ENCODE results near the gene DNAJB13. TPM values are rescaled to one million over a fixed set of nuclear protein-coding genes. Genes with fewer than 3 reads are reported as not detected.

The DNAJB13 gene
- total and polyA plus RNA-seq, 2 of the 4 experiments (the other 2 are of a cell fraction), result 0.18 to 0.48 TPM

DNA sequence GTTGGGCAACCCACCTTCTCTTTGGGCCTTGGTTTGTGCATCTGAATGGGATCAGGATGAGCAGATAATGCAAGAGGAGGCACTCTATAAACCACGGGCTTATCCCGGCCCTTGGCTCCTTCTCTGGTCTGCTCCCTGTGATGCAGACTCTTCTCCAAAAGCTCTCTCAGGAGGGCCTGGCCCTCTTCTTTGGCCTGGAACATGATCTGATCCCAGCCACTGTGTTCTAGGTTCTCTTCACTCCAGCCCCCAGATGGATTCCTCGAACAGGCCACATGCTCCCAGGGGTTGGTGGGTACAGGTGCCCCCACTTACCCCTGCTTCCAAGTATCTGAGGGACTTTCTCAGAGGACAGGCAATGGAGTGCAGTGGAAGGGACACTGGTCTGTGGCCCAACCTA, 66.8 kb downstream of the DNAJB13 start:
- H4K20me1 ChIP-seq (ENCODE audit: insufficient read depth, low read length), result peaks cover 3% of the 10 kb centered on the region; the same call in 1 of the 2 replicates
- ChIA-PET POLR2A (ENCODE audit: unreplicated experiment) (interaction anchor here (0.8 kb wide), 1 partner anchor 9 kb away, joined by 3 read pairs; no protein-coding TSS in a partner anchor), CTCF (no interaction called here)
- in situ Hi-C loops (cut with MboI; ENCODE audit: low sequenced_read_pairs) (no loop called here), dilution Hi-C loops (cut with HindIII; ENCODE audit: low sequenced_read_pairs, unreplicated experiment) (no loop called here), intact Hi-C loops (cut with micrococcal nuclease) (no loop called here)
- no peak overlapping the region for H4K8ac ChIP-seq (ENCODE audit: low read depth in 2 of 2, low read length in 2 of 2)
- H2BK20ac ChIP-seq (ENCODE audit: low read depth, low read length), result no peak overlapping the region
- no peak overlapping the region for H3K56ac ChIP-seq (ENCODE audit: extremely low read depth, insufficient read depth, low read length)
- H3K4me3 ChIP-seq (ENCODE audit: insufficient read depth, low read depth, low read length), result no peak overlapping the region
- peaks cover 10% of the 10 kb centered on the region; the same call in 1 of the 2 replicates for H3K36me3 ChIP-seq (ENCODE audit: control insufficient read depth, insufficient read depth, low read length)
- peaks cover 0 to 12% of the 10 kb centered on the region in 2 experiments; a peak in 2 of 4 replicates for H3K79me1 ChIP-seq (ENCODE audit: low read depth in 1 of 2, low read length in 2 of 2)
- no peak overlapping the region for H3K27ac ChIP-seq (ENCODE audit: insufficient read depth, low read length)
- no peak for ATAC-seq (ENCODE audit: low read depth)
- 0 out of 2 replicates have a peak overlapping the region, but pooled peaks have one; percentile 58 for H3K14ac ChIP-seq (replicated peaks; ENCODE audit: low read depth, low read length)
- TF ChIP-seq RAD21 (IDR thresholded peaks at IDR 0.05; ENCODE audit: low read length) (no peak), POLR2A (IDR thresholded peaks at IDR 0.05; ENCODE audit: low read depth, low read length) (no peak)
- H2BK120ac ChIP-seq (ENCODE audit: low read depth, low read length), result no peak overlapping the region
- no peaks in the 10 kb centered on the region for H3K9me3 ChIP-seq (ENCODE audit: control insufficient read depth, insufficient read depth, low read length)
- 0 out of 3 replicates have a peak overlapping the region, but pooled peaks have one; percentile 41 for H2BK15ac ChIP-seq (ENCODE audit: low read depth, low read length)
- BruUV-seq (replicated peaks), result no TSS peak
- H3K9ac ChIP-seq (ENCODE audit: low read depth, low read length), result no peak overlapping the region
- no peak overlapping the region for H2BK5ac ChIP-seq (ENCODE audit: low read depth, low read length, poor library complexity, severe bottlenecking)
- no peak overlapping the region for H2AFZ ChIP-seq (replicated peaks; ENCODE audit: low read length, poor library complexity)
- peaks cover 17% of the 10 kb centered on the region for H3K4me1 ChIP-seq (ENCODE audit: control insufficient read depth, insufficient read depth, low read length)
- no peak overlapping the region for H2AK9ac ChIP-seq (replicated peaks; ENCODE audit: low read depth, low read length, poor library complexity)
- H3K4me2 ChIP-seq (ENCODE audit: low read depth, low read length), result no peak overlapping the region
- H3K27me3 ChIP-seq (ENCODE audit: control insufficient read depth, insufficient read depth, low read length), result no peaks in the 10 kb centered on the region
- H4K5ac ChIP-seq (ENCODE audit: low read depth, low read length), result no peak overlapping the region
- WGBS, 2 experiments (ENCODE audit: extremely low coverage in 2 of 2, insufficient read length in 1 of 2), result 80% methylated on average over 2 of the region's 3 CpGs; no CpG with 5 or more reads in 1 of the 2 experiments
- H3K23ac ChIP-seq (ENCODE audit: low read depth, low read length), result no peak overlapping the region
- no peak for DNase-seq
- peaks cover 14% of the 10 kb centered on the region for H3K9me1 ChIP-seq (ENCODE audit: insufficient read depth, low read length)
- peak overlapping the region; percentile 48; the same call in 1 of the 2 replicates for H2AK5ac ChIP-seq (ENCODE audit: low read depth, low read length)
- H4K91ac ChIP-seq (ENCODE audit: insufficient read depth, low read depth, low read length), result no peak overlapping the region
- no peak overlapping the region for H3K18ac ChIP-seq (ENCODE audit: low read depth, low read length)
- no peak overlapping the region for H3K4ac ChIP-seq (ENCODE audit: low read depth, low read length)

Measured in IMR-90 (cell line).